NK-92 (cell line): ENCODE results near the gene TH.
"Not testable (repeated sequence)": the region's sequence is repeated elsewhere in the genome, so short reads cannot be mapped to it uniquely, and the experiment has no call there.

ENCODE experiments used
- DNase-seq: peaks from one replicate; lab custom pipeline; 2025; ENCODE audit not compliant: unreplicated experiment; lab: John Stamatoyannopoulos, UW

TH gene

DNA sequence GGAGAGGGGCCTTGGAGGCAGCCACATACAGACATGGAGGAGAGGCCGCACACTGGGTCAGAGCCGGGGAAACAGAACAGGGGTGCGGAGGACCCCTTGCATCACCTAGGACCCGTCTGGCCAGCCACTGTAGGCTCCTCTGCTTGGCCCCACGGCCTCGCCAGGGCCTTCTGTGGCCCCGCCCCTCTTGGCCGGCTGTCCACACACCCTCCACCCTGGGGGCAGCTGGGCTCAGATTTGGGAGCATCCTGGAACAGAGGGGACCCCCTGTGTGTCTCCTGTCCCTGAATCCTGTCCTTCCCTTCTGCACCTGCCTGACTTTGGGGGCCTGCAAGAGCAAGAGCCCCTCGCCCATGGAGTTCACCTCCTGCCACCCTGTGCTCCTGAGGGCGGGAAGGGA, 7.9 kb upstream of the TH start:
- DNase-seq, result no peak

GRCh38 chr11:2178906-2179494, 7.4 kb upstream of the TH start:
- no peak for DNase-seq

DNA sequence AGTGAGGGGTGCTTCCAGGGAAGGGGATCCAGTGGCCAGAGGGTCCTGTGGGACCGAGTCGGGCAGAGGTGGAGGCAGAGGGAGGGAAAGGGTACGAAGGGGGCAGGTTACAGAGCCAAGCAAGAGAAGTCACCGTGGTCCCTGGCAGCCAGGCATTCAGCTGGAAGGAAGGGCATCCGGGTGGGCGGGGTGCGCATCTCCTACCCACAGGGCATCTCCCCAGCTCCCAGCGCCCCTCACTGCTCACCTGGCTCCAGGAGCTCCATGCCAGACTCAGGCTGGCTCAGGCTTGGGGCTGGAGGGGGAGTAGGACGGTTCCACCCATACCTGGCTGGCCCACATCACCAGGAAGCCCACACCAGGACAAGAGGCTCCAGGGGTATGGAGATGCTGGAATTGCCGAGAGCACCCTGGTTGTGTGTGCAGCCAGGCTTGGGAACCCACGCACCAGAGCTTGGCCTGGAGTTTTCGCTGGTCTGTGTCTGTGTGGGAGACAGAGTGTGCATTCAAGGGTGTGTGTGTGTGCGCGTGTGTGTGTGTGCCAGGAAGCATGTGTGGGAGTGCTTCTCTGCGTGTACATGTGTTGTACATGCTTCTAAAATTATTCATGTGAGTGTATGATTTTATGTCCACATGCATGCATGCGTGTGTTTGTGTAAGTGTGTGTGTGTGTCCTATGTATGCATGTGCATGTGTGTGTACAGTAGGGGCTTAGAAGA, 6.6 kb upstream of the TH start:
- not testable (repeated sequence) for DNase-seq

DNA sequence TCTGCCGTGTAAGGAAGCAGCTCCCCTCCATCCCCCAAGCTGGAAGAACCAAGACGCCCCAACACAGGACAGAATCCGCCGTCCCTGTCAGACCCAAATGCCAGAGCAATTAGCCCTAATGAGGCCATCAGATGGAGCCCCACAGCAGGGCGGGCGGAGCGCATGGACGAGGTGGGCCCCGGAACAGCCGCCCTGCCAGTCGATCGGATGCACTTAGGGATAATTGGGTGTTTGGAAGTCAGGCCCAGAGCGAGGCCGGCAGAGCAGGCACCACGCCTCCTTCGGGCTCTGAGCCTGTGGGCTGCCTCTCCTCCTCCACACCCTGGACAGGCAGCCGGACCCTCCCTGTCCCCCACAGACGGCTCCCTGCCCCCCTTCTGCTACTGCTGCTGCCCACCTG, 5.5 kb upstream of the TH start:
- DNase-seq, result no peak

- no peak for DNase-seq
Measured at GRCh38 chr11:2176389-2176900, 4.8 kb upstream of the TH start.

- no peak for DNase-seq
Measured at GRCh38 chr11:2175659-2176058, 4.0 kb upstream of the TH start.

DNA sequence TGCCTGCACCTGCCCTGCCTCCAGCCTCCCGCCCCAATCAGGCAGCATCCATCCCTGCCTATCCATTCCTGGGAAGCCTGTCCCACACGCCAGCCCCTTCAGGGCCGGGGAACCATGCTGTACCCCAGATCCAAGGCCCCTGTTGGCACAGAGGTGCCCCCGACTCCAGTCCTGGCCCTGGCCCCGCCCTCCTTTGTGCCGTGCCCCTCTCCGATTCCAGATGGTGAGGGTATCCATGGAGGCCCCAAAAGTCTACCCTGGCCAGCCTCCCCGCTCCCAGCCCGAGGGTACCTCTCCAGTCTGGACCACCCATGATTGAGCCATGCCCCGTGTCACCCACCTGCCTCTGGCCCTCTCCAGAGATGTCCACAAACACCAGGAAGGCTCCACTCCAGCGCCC, 2.7 kb upstream of the TH start:
- DNase-seq, result no peak

GRCh38 chr11:2173761-2174160, 2.1 kb upstream of the TH start:
- DNase-seq, result no peak

DNA sequence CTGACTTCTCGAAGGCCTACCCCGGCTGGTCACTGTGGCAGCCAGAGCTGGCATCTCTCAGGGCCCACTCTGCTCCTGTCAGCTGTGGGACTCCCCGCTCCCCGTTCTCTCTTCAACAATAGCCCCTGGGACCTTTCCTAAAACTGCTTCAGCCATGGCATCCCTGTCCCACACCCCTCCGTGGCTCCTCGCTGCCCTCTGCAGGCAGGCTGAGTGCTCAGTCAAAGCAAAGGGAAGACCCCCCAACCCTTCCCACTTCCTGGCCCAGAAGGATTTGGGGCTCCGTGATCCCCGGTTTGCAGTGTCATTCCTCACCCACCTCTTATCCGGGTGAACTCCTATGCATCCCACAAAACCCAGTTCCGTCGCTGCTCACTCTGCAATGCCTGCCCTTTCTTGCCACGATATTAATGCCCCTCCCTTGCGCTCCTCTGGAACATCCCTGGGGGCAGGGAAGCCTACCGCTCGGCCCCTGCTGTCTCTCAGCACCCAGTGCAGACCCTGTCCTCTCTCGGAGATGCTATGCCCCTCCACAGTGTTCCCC, 1.6 kb upstream of the TH start:
- no peak for DNase-seq

- DNase-seq, result no peak
Measured at GRCh38 chr11:2172676-2173075, 1.1 kb upstream of the TH start.

- DNase-seq, result no peak
Measured at GRCh38 chr11:2169626-2170570, 1.7 kb downstream of the TH start.

GRCh38 chr11:2169005-2169378, 2.6 kb downstream of the TH start:
- DNase-seq, result no peak

GRCh38 chr11:2168286-2169004, 3.2 kb downstream of the TH start:
- no peak for DNase-seq

GRCh38 chr11:2167141-2168045, 4.2 kb downstream of the TH start:
- no peak for DNase-seq

DNA sequence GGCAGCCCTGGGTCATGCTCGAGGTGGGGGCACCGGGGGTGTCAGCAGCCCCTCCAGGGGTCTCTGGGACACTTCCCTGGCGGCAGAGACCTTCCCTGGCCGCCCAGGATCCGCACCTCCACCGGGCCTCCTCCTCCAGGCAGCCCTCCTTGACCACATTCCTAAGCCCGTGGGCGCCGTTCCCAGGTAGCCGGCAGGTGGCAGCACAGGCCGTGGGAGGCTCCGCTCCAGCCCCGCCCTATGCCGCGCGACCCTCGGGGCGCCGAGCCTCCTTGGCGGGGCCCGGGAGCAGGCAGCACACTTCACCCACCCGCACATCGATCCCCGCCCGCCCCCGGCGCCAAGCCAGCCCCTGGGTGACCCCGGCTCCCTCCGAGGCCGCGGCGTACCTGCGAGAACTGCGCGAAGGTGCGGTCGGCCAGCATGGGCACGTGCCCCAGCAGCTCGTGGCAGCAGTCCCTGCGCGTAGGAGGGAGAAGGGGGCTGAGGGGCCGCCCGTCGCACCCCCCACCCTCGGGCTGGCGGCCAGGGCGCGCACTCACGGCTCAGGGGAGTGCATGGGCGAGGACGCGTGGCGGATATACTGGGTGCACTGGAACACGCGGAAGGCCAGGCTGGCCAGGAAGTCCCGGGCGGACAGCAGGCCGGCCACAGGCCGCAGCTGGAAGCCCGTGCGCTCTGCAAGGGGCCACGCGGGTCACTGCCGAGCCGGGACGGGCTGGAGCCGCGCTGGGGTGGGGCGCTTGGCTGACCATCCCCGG, 5.3 kb downstream of the TH start:
- DNase-seq, result no peak

DNA sequence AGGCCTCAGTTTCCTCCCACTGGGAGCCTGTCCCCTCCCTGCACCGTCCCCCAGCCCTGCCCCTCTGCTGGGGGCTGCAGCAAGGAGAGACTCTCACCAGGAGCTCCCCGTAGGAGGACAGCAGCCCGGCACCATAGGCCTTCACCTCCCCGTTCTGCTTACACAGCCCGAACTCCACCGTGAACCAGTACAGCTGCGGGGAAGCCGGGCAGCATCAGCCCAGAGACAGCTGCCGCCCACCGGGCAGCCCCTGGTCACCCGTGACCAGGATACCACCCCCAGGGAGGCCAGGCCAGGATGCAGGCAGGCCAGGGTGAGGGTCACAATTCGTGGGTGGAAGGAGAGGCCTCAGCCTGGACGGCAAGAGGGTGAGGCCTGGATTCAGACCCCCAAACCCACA, 6.0 kb downstream of the TH start:
- DNase-seq, result no peak

DNA sequence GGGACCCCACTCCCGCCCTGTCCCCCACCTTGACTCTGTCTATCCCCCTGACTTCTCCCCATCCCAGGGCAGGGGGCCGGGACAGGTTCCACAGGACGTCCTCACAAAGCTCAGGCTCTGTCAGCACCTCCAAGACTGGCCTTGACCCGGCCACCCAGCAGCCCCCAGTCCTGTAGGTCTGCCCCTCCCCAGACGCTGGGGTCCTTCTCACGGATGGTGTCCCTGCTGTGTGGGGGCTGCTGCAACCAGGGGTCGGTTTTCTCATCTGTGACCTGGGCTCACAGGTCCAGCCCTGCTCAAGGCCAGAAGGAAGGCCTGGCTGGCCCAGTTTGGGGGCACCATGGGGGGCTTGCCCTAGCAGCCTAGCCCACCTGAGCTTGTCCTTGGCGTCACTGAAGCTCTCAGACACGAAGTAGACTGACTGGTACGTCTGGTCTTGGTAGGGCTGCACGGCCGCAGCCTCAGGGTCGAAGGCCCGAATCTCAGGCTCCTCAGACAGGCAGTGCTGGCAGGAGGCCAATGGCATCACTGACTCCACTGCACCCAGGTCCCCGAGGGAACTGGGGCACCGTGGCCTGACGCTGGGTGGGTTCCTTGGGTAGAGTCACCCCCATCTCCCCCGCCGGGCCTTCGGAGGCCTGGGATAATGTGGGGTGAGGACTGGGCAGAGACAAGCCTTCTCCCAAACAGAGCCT, 6.6 kb downstream of the TH start:
- DNase-seq, result no peak

GRCh38 chr11:2164081-2164480, 7.5 kb downstream of the TH start:
- DNase-seq, result no peak
